Keratinocyte (primary cell): ENCODE results near the gene DPP9. TPM values are rescaled to one million over a fixed set of nuclear protein-coding genes. Genes with fewer than 3 reads are reported as not detected.

ENCODE experiments used
- DNase-seq: peaks from one replicate; pipeline ENCODE4 v3.0.0-alpha.2; 2011; ENCODE audit warnings: low read depth, missing footprints, low spot score
- FAIRE-seq: peaks from 2 replicates; lab custom pipeline; 2011; peaks lifted over from hg19 to GRCh38; lab: Jason Lieb, UNC
- H2AFZ ChIP-seq: 2 replicates; pipeline ENCODE4 v1.6.0; 2012; ENCODE audit warnings: low read length, control low read depth, inconsistent platforms; ENCODE audit not compliant: control insufficient read depth
- H3K27ac ChIP-seq: 2 replicates; pipeline ENCODE4 v1.5.1; 2011; ENCODE audit warnings: low read length; ENCODE audit not compliant: control insufficient read depth, insufficient read depth
- H3K27me3 ChIP-seq: 3 replicates; pipeline ENCODE4 v1.6.0; 2011; ENCODE audit warnings: low read length; ENCODE audit not compliant: control insufficient read depth, insufficient read depth; ENCODE audit errors: extremely low read depth
- H3K36me3 ChIP-seq, 2 experiments: 2 replicates in 1 of 2; 3 replicates in 1 of 2; pipeline ENCODE4 v1.5.1; 2011; ENCODE audit warnings: low read length in 2 of 2, mild to moderate bottlenecking in 1 of 2; ENCODE audit not compliant: control insufficient read depth in 2 of 2, insufficient read depth in 2 of 2; ENCODE audit errors: extremely low read depth in 1 of 2
- H3K4me1 ChIP-seq: 3 replicates; pipeline ENCODE4 v1.5.1; 2011; ENCODE audit warnings: low read length; ENCODE audit not compliant: control insufficient read depth, insufficient read depth; ENCODE audit errors: extremely low read depth
- H3K4me2 ChIP-seq: 3 replicates; pipeline ENCODE4 v1.6.0; 2011; ENCODE audit warnings: low read depth, low read length; ENCODE audit not compliant: control insufficient read depth, insufficient read depth; ENCODE audit errors: extremely low read depth
- H3K4me3 ChIP-seq, 3 experiments: fragments of 200-600 bp in 1 of 3; sonication (generic) in 1 of 3; 2 replicates in 2 of 3; 3 replicates in 1 of 3; pipeline ENCODE4 v1.5.1; 2011 to 2016; ENCODE audit warnings: low read length in 3 of 3, mild to moderate bottlenecking in 3 of 3, control low read depth in 2 of 3, inconsistent platforms in 1 of 3, low read depth in 1 of 3, mixed read lengths in 1 of 3, mixed run types in 1 of 3, moderate library complexity in 1 of 3; ENCODE audit not compliant: control insufficient read depth in 2 of 3, insufficient read depth in 2 of 3; ENCODE audit errors: extremely low read depth in 1 of 3
- H3K79me2 ChIP-seq: 2 replicates; pipeline ENCODE4 v1.6.0; 2012; ENCODE audit warnings: low read length; ENCODE audit not compliant: control insufficient read depth, insufficient read depth
- H3K9ac ChIP-seq: 3 replicates; pipeline ENCODE4 v1.6.0; 2011; ENCODE audit warnings: low read length; ENCODE audit not compliant: control insufficient read depth, insufficient read depth; ENCODE audit errors: extremely low read depth
- H3K9me1 ChIP-seq: 3 replicates; pipeline ENCODE4 v1.6.0; 2011; ENCODE audit warnings: low read length; ENCODE audit not compliant: control insufficient read depth, insufficient read depth; ENCODE audit errors: extremely low read depth
- H3K9me3 ChIP-seq: 2 replicates; pipeline ENCODE4 v1.5.1; 2012; ENCODE audit warnings: low read depth, low read length; ENCODE audit not compliant: control insufficient read depth
- H4K20me1 ChIP-seq: 3 replicates; pipeline ENCODE4 v1.6.0; 2011; ENCODE audit warnings: low read length; ENCODE audit not compliant: control insufficient read depth, insufficient read depth; ENCODE audit errors: extremely low read depth
- EZH2 ChIP-seq: IDR thresholded peaks from one replicate; pipeline ENCODE4 v1.6.1; 2012; ENCODE audit warnings: inconsistent platforms, mild to moderate bottlenecking, low read length, moderate library complexity
- dilution Hi-C: fragments of 300-500 bp; cut with MboI; formaldehyde crosslinking; loops from one replicate; pipeline ENCODE4 v1.7.0; 2020; ENCODE audit warnings: low sequenced_read_pairs; ENCODE audit not compliant: extremely low pct_ligation_motif_present
- polyA plus RNA-seq, 5 experiments: library from polyadenylated mRNA; depleted of rRNA in 3 of 5; stranded (reverse) in 3 of 5; stranded (forward) in 1 of 5; unstranded in 1 of 5; fragments of >200 nt; gene quantifications; 1 replicate in 1 of 5; 2 replicates in 3 of 5; 3 replicates in 1 of 5; pipeline versions ENCODE4 v1.2.1 to v1.2.3, GENCODE V29; 2011 to 2012; ENCODE audit warnings: missing spikeins in 2 of 5, low read depth in 1 of 5, low replicate concordance in 1 of 5
- TF ChIP-seq, protein P1 (sequence below), 3 experiments: IDR thresholded peaks in 1 of 3; conservative IDR thresholded peaks in 1 of 3; optimal IDR thresholded peaks in 1 of 3; 2 replicates in 2 of 3; 3 replicates in 1 of 3; pipeline versions ENCODE3 to v1.5.1; 2011; ENCODE audit warnings: low read length in 3 of 3, mild to moderate bottlenecking in 3 of 3, moderate library complexity in 2 of 3, control low read depth in 1 of 3, inconsistent platforms in 1 of 3; ENCODE audit not compliant: insufficient read depth in 2 of 3; ENCODE audit errors: extremely low read depth in 1 of 3

The DPP9 gene
- polyA plus RNA-seq, 1 donor (not counting 4 experiments of a cell fraction or from before 2014, with no cell fraction given): 19.2 TPM

DNA sequence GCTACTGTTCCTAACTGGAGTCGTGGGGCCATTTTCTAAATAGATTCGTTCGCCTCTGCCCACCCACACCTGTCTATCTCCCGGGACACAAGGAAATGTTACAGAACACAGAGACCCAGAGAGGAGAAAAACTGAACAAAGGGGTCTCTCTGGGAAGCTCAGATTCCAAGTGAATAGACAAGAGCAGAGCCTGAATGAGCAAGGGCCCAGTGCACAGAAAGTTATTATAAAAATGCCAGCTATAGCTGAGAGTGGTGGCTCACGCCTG is 40.7 kb upstream of the DPP9 start:
- H2AFZ ChIP-seq: no peak overlapping the region
- no peak for TF ChIP-seq EZH2
- TF ChIP-seq, protein P1, sequence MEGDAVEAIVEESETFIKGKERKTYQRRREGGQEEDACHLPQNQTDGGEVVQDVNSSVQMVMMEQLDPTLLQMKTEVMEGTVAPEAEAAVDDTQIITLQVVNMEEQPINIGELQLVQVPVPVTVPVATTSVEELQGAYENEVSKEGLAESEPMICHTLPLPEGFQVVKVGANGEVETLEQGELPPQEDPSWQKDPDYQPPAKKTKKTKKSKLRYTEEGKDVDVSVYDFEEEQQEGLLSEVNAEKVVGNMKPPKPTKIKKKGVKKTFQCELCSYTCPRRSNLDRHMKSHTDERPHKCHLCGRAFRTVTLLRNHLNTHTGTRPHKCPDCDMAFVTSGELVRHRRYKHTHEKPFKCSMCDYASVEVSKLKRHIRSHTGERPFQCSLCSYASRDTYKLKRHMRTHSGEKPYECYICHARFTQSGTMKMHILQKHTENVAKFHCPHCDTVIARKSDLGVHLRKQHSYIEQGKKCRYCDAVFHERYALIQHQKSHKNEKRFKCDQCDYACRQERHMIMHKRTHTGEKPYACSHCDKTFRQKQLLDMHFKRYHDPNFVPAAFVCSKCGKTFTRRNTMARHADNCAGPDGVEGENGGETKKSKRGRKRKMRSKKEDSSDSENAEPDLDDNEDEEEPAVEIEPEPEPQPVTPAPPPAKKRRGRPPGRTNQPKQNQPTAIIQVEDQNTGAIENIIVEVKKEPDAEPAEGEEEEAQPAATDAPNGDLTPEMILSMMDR (optimal IDR thresholded peaks at IDR 0.05 in 1 of 3, IDR thresholded peaks at IDR 0.05 in 1 of 3, conservative IDR thresholded peaks at IDR 0.05 in 1 of 3; ENCODE audit: extremely low read depth in 1 of 3, insufficient read depth in 2 of 3, low read length in 3 of 3): no peak
- H3K79me2 ChIP-seq: no peaks in the 10 kb centered on the region
- no peaks in the 10 kb centered on the region for H3K4me1 ChIP-seq
- H3K9me3 ChIP-seq: no peaks in the 10 kb centered on the region
- H3K36me3 ChIP-seq: no peaks in the 10 kb centered on the region
- H3K9me1 ChIP-seq: no peaks in the 10 kb centered on the region
- no peak overlapping the region for H3K9ac ChIP-seq
- FAIRE-seq (no peak), DNase-seq (no peak)
- no peak overlapping the region for H3K4me3 ChIP-seq
- no peak overlapping the region for H3K27ac ChIP-seq
- peaks cover 19% of the 10 kb centered on the region for H3K27me3 ChIP-seq
- dilution Hi-C loops: no loop called here
- peaks cover 2% of the 10 kb centered on the region for H4K20me1 ChIP-seq
- H3K4me2 ChIP-seq: no peak overlapping the region

DNA sequence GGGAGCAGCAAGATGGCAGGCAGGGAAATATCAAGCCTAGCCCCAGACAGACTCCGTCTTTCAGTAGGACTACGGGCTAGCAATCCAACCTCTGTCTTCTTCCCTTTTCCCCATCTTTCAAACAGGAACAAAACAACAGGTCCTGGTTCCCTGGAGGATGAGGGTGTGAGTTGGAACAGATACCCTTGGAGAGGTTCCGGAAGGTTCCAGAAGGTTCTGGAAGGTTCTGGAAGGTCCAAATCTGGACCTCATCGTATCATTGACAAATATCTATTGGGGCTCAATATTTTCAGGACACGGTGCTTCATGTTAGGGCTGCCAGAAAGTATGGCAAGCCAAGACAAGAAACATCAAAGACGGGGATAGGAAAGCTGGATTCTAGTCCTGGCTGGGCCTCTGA is 39.4 kb upstream of the DPP9 start:
- no peak overlapping the region for H3K27ac ChIP-seq

More for the DNA sequence above, 39.4 kb upstream of the DPP9 start:
- TF ChIP-seq, protein P1 (optimal IDR thresholded peaks at IDR 0.05 in 1 of 3, IDR thresholded peaks at IDR 0.05 in 1 of 3, conservative IDR thresholded peaks at IDR 0.05 in 1 of 3; ENCODE audit: extremely low read depth in 1 of 3, insufficient read depth in 2 of 3, low read length in 3 of 3): no peak
- no peak for TF ChIP-seq EZH2
- no peak overlapping the region for H2AFZ ChIP-seq
- no peaks in the 10 kb centered on the region for H4K20me1 ChIP-seq
- no peaks in the 10 kb centered on the region for H3K79me2 ChIP-seq
- H3K9me3 ChIP-seq: no peaks in the 10 kb centered on the region
- no peak overlapping the region for H3K4me2 ChIP-seq
- FAIRE-seq (no peak), DNase-seq (no peak)
- dilution Hi-C loops: no loop called here
- H3K4me1 ChIP-seq: no peaks in the 10 kb centered on the region
- H3K9ac ChIP-seq: no peak overlapping the region
- H3K9me1 ChIP-seq: no peaks in the 10 kb centered on the region
- H3K4me3 ChIP-seq: no peak overlapping the region
- no peaks in the 10 kb centered on the region for H3K36me3 ChIP-seq
- peaks cover 21% of the 10 kb centered on the region for H3K27me3 ChIP-seq
